Hepatocyte (in vitro differentiated cells): ENCODE measurements around the gene NIPAL3. TPM values are rescaled to one million over a fixed set of nuclear protein-coding genes. Genes with fewer than 3 reads are reported as not detected.

ENCODE experiments used
- DNase-seq: peaks from one replicate; pipeline ENCODE4 v3.0.0-alpha.2; 2016; ENCODE audit warnings: low spot score
- H2AFZ ChIP-seq: fragments of 200-600 bp; sonication (generic); 2 replicates; pipeline ENCODE4 v1.6.0; 2016; ENCODE audit warnings: antibody characterized with exemption, mild to moderate bottlenecking
- H3K27ac ChIP-seq: fragments of 200-600 bp; sonication (generic); 2 replicates; pipeline ENCODE4 v1.5.1; 2016; ENCODE audit warnings: mild to moderate bottlenecking
- H3K27me3 ChIP-seq: fragments of 200-600 bp; sonication (generic); 2 replicates; pipeline ENCODE4 v1.6.1; 2016
- H3K36me3 ChIP-seq: fragments of 200-600 bp; sonication (generic); replicated peaks from 2 replicates; pipeline ENCODE4 v1.5.1; 2016; ENCODE audit warnings: low read depth; ENCODE audit not compliant: insufficient read depth
- H3K4me1 ChIP-seq: fragments of 200-600 bp; sonication (generic); 2 replicates; pipeline ENCODE4 v1.5.1; 2016; ENCODE audit warnings: mild to moderate bottlenecking, moderate library complexity; ENCODE audit not compliant: insufficient read depth
- H3K4me2 ChIP-seq: fragments of 200-600 bp; sonication (generic); 2 replicates; pipeline ENCODE4 v1.6.0; 2016
- H3K4me3 ChIP-seq: fragments of 200-600 bp; sonication (generic); 2 replicates; pipeline ENCODE4 v1.5.1; 2016; ENCODE audit warnings: mild to moderate bottlenecking
- H3K79me2 ChIP-seq: fragments of 200-600 bp; sonication (generic); 2 replicates; pipeline ENCODE4 v1.6.0; 2017; ENCODE audit warnings: mild to moderate bottlenecking
- H3K9me2 ChIP-seq: fragments of 200-600 bp; sonication (generic); replicated peaks from 2 replicates; pipeline ENCODE4 v1.6.0; 2017; ENCODE audit warnings: mild to moderate bottlenecking; ENCODE audit not compliant: insufficient read depth
- H3K9me3 ChIP-seq: fragments of 200-600 bp; sonication (generic); 2 replicates; pipeline ENCODE4 v1.5.1; 2016; ENCODE audit warnings: low read depth, mild to moderate bottlenecking
- H4K20me1 ChIP-seq: fragments of 200-600 bp; sonication (generic); 2 replicates; pipeline ENCODE4 v1.6.0; 2016; ENCODE audit warnings: mild to moderate bottlenecking; ENCODE audit not compliant: insufficient read depth, poor library complexity, severe bottlenecking
- CTCF ChIP-seq: fragments of 200-600 bp; sonication (generic); IDR thresholded peaks from 2 replicates; pipeline ENCODE4 v1.5.1; 2016; ENCODE audit warnings: antibody characterized with exemption, mild to moderate bottlenecking; ENCODE audit not compliant: poor library complexity
- EZH2 ChIP-seq: fragments of 200-600 bp; sonication (generic); IDR thresholded peaks from 2 replicates; pipeline ENCODE4 v1.6.1; 2016; ENCODE audit warnings: antibody characterized with exemption, mild to moderate bottlenecking, borderline replicate concordance
- EZH2phosphoT487 ChIP-seq: fragments of 200-600 bp; sonication (generic); IDR thresholded peaks from one replicate; pipeline ENCODE4 v1.6.1; 2018; ENCODE audit warnings: antibody characterized with exemption, mild to moderate bottlenecking, low read depth, moderate library complexity; ENCODE audit not compliant: unreplicated experiment, severe bottlenecking
- WGBS: methylation state at CpG from one replicate; pipeline ENCODE4 v1.1.6; 2016; ENCODE audit warnings: low lambda C conversion rate; ENCODE audit errors: missing lambda C conversion rate; 5-methylcytosine and 5-hydroxymethylcytosine counted together
- polyA plus RNA-seq: library from polyadenylated mRNA; unstranded; fragments of >200 nt; fragmentation: Nextera tagmentation; extraction: Ambion mirVana; gene quantifications from 2 replicates; pipeline ENCODE4 v1.2.1, GENCODE V29; 2016
- total RNA-seq: library from RNA; depleted of rRNA; stranded (reverse); fragments of >200 nt; gene quantifications from 2 replicates; pipeline ENCODE4 v1.2.3, GENCODE V29; 2014

Gene NIPAL3
- total RNA-seq (25.4 and 26.6 TPM in 2 replicates), polyA plus RNA-seq (27.3 and 37.9 TPM in 2 replicates)

DNA sequence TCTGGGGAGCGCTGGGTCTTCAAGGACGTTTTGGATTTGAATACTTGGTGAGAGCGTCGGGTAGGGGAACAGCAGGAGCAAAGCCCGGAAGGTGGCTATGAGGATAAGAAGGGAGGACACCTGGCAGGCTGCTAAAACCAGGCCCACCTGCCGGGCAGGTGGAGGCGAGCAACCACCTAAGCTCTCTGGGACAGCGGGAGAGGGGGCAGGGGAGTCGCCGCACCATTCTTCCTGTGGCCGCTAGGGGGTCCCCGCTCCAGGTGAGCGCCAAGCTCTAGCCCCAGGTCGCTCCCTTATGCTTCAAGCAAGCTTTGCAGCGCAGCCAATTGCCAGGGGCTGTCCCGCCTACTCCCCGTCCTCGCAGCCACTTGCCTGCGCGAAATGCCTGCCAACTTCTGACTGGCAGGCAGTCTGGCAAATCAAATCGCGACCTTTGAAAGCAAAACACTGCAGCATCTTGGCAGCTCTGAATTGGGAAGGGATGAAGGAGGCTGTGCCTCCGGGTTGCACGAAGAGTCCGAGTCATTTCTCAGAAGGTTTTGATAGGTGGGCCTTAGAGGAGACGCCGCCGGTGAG, at the start of gene NIPAL3:
Gene NIPAL3 (plus strand): TSS at position 469 of the 576 bp plus-strand sequence. CDS start 3,746 bp downstream, outside the sequence.
- TF ChIP-seq EZH2 = no peak
- peak; percentile 64 for TF ChIP-seq CTCF
- TF ChIP-seq EZH2phosphoT487 = no peak
- Histone ChIP-seq H3K4me1 (peaks cover 22% of the 10 kb centered on the region), H3K36me3 (no peaks in the 10 kb centered on the region), H3K27me3 (no peaks in the 10 kb centered on the region), H3K4me2 (peak within 1 kb of the TSS; percentile 86), H3K27ac (peak within 1 kb of the TSS; percentile 68), H3K9me3 (no peaks in the 10 kb centered on the region), H2AFZ (peak within 1 kb of the TSS; percentile 72), H4K20me1 (no peaks in the 10 kb centered on the region), H3K9me2 (no peaks in the 10 kb centered on the region), H3K4me3 (peak within 1 kb of the TSS; percentile 41), H3K79me2 (peaks cover 10% of the 10 kb centered on the region)
- WGBS = 1% methylated on average over 28 of the region's 28 CpGs
- peak; percentile 98 for DNase-seq

DNA sequence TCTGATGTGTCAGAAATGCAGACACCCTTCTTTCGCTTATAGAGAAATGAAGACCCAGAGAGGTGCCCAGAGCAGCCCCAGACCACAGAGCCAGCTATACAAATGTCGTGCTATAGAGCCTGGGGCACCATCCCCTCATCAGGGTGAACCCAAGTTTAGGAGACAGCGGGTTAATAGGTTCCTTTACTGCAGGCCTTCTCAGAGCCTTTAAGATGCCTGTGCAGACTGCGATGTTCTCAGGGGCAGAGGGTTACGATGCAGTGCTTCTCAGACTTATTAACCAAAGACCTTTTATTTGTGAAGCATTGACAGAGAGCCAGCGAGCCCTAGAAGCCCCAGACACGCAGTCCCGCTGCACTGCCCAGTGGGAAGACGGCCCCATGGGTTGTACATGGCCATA, 48.9 kb upstream of the NIPAL3 start:
- Histone ChIP-seq H3K79me2 (no peaks in the 10 kb centered on the region), H3K27me3 (no peaks in the 10 kb centered on the region), H3K4me3 (no peak overlapping the region), H3K27ac (no peak overlapping the region), H3K4me1 (peaks cover 14% of the 10 kb centered on the region), H3K4me2 (no peak overlapping the region), H3K9me3 (no peaks in the 10 kb centered on the region), H4K20me1 (no peaks in the 10 kb centered on the region), H3K36me3 (no peaks in the 10 kb centered on the region), H2AFZ (no peak overlapping the region), H3K9me2 (no peaks in the 10 kb centered on the region)
- TF ChIP-seq EZH2 (no peak), CTCF (no peak), EZH2phosphoT487 (no peak)
- WGBS = 93% methylated on average over 9 of the region's 9 CpGs
- DNase-seq = no peak

- DNase-seq = no peak
- no peak for TF ChIP-seq CTCF
- no peak for TF ChIP-seq EZH2phosphoT487
- no peak for TF ChIP-seq EZH2
- Histone ChIP-seq H3K9me2 (no peaks in the 10 kb centered on the region), H3K27ac (no peak overlapping the region), H3K4me2 (no peak overlapping the region), H2AFZ (no peak overlapping the region), H4K20me1 (no peaks in the 10 kb centered on the region), H3K27me3 (no peaks in the 10 kb centered on the region), H3K4me1 (peaks cover 9% of the 10 kb centered on the region), H3K9me3 (no peaks in the 10 kb centered on the region), H3K79me2 (no peaks in the 10 kb centered on the region), H3K4me3 (no peak overlapping the region), H3K36me3 (no peaks in the 10 kb centered on the region)
- 100% methylated on average over 4 of the region's 4 CpGs for WGBS
These were observed 46.4 kb upstream of the NIPAL3 start for GRCh38 chr1:24369199-24369598.
